ENCODE results near the gene DGCR6L.
"Not testable (repeated sequence)": the region's sequence is repeated elsewhere in the genome, so short reads cannot be mapped to it uniquely, and the experiment has no call there.

Gene DGCR6L

GRCh38 chr22:20356906-20357305 is 37.0 kb upstream of the DGCR6L start:
- not testable (repeated sequence) for H3K9me3 ChIP-seq (ENCODE audit: control insufficient read depth in 1 of 2, low read length in 2 of 2); H3K4me1 ChIP-seq (ENCODE audit: control insufficient read depth in 1 of 2, insufficient read depth in 2 of 2, low read length in 2 of 2); H3K4me3 ChIP-seq (ENCODE audit: low read depth in 1 of 2, low read length in 2 of 2); H3K27me3 ChIP-seq (ENCODE audit: low read depth, low read length); H3K36me3 ChIP-seq (ENCODE audit: control insufficient read depth in 1 of 2, insufficient read depth in 2 of 2, low read length in 2 of 2); H3K27ac ChIP-seq (ENCODE audit: low read length)

GRCh38 chr22:20355939-20356636 is 36.2 kb upstream of the DGCR6L start:
- not testable (repeated sequence) for H3K27me3 ChIP-seq (ENCODE audit: low read depth, low read length); H3K27ac ChIP-seq (ENCODE audit: low read length); H3K4me1 ChIP-seq (ENCODE audit: control insufficient read depth in 1 of 2, insufficient read depth in 2 of 2, low read length in 2 of 2); H3K4me3 ChIP-seq (ENCODE audit: low read depth in 1 of 2, low read length in 2 of 2); H3K9me3 ChIP-seq (ENCODE audit: control insufficient read depth in 1 of 2, low read length in 2 of 2); H3K36me3 ChIP-seq (ENCODE audit: control insufficient read depth in 1 of 2, insufficient read depth in 2 of 2, low read length in 2 of 2)

GRCh38 chr22:20354238-20354975 is 34.5 kb upstream of the DGCR6L start:
- Histone ChIP-seq H3K4me3 (ENCODE audit: low read depth in 1 of 2, low read length in 2 of 2) (no peak overlapping the region), H3K4me1 (ENCODE audit: control insufficient read depth in 1 of 2, insufficient read depth in 2 of 2, low read length in 2 of 2) (no peaks in the 10 kb centered on the region), H3K27me3 (ENCODE audit: low read depth, low read length) (no peaks in the 10 kb centered on the region), H3K27ac (ENCODE audit: low read length) (no peak overlapping the region), H3K9me3 (ENCODE audit: control insufficient read depth in 1 of 2, low read length in 2 of 2) (no peaks in the 10 kb centered on the region), H3K36me3 (ENCODE audit: control insufficient read depth in 1 of 2, insufficient read depth in 2 of 2, low read length in 2 of 2) (no peaks in the 10 kb centered on the region)

- H3K36me3 ChIP-seq (ENCODE audit: control insufficient read depth in 1 of 2, insufficient read depth in 2 of 2, low read length in 2 of 2); H3K4me1 ChIP-seq (ENCODE audit: control insufficient read depth in 1 of 2, insufficient read depth in 2 of 2, low read length in 2 of 2); H3K27ac ChIP-seq (ENCODE audit: low read length); H3K4me3 ChIP-seq (ENCODE audit: low read depth in 1 of 2, low read length in 2 of 2); H3K27me3 ChIP-seq (ENCODE audit: low read depth, low read length); H3K9me3 ChIP-seq (ENCODE audit: control insufficient read depth in 1 of 2, low read length in 2 of 2): not testable (repeated sequence)
Observed at GRCh38 chr22:20352536-20352935, 32.7 kb upstream of the DGCR6L start.

- H3K9me3 ChIP-seq (ENCODE audit: control insufficient read depth in 1 of 2, low read length in 2 of 2); H3K36me3 ChIP-seq (ENCODE audit: control insufficient read depth in 1 of 2, insufficient read depth in 2 of 2, low read length in 2 of 2); H3K4me1 ChIP-seq (ENCODE audit: control insufficient read depth in 1 of 2, insufficient read depth in 2 of 2, low read length in 2 of 2); H3K4me3 ChIP-seq (ENCODE audit: low read depth in 1 of 2, low read length in 2 of 2); H3K27ac ChIP-seq (ENCODE audit: low read length); H3K27me3 ChIP-seq (ENCODE audit: low read depth, low read length): not testable (repeated sequence)
Observed at GRCh38 chr22:20346553-20346952, 26.7 kb upstream of the DGCR6L start.

GRCh38 chr22:20338291-20338690 is 18.4 kb upstream of the DGCR6L start:
- H3K27ac ChIP-seq (ENCODE audit: low read length); H3K27me3 ChIP-seq (ENCODE audit: low read depth, low read length); H3K4me1 ChIP-seq (ENCODE audit: control insufficient read depth in 1 of 2, insufficient read depth in 2 of 2, low read length in 2 of 2); H3K36me3 ChIP-seq (ENCODE audit: control insufficient read depth in 1 of 2, insufficient read depth in 2 of 2, low read length in 2 of 2); H3K4me3 ChIP-seq (ENCODE audit: low read depth in 1 of 2, low read length in 2 of 2); H3K9me3 ChIP-seq (ENCODE audit: control insufficient read depth in 1 of 2, low read length in 2 of 2): not testable (repeated sequence)

GRCh38 chr22:20337807-20338206 is 17.9 kb upstream of the DGCR6L start:
- H3K36me3 ChIP-seq (ENCODE audit: control insufficient read depth in 1 of 2, insufficient read depth in 2 of 2, low read length in 2 of 2); H3K27me3 ChIP-seq (ENCODE audit: low read depth, low read length); H3K27ac ChIP-seq (ENCODE audit: low read length); H3K9me3 ChIP-seq (ENCODE audit: control insufficient read depth in 1 of 2, low read length in 2 of 2); H3K4me3 ChIP-seq (ENCODE audit: low read depth in 1 of 2, low read length in 2 of 2); H3K4me1 ChIP-seq (ENCODE audit: control insufficient read depth in 1 of 2, insufficient read depth in 2 of 2, low read length in 2 of 2): not testable (repeated sequence)

GRCh38 chr22:20336561-20336960 is 16.7 kb upstream of the DGCR6L start:
- H3K27me3 ChIP-seq (ENCODE audit: low read depth, low read length); H3K4me3 ChIP-seq (ENCODE audit: low read depth in 1 of 2, low read length in 2 of 2): not testable (repeated sequence)

GRCh38 chr22:20328569-20328930 is 8.7 kb upstream of the DGCR6L start:
- not testable (repeated sequence) for H3K27me3 ChIP-seq (ENCODE audit: low read depth, low read length); H3K27ac ChIP-seq (ENCODE audit: low read length); H3K4me1 ChIP-seq (ENCODE audit: control insufficient read depth in 1 of 2, insufficient read depth in 2 of 2, low read length in 2 of 2); H3K9me3 ChIP-seq (ENCODE audit: control insufficient read depth in 1 of 2, low read length in 2 of 2); H3K4me3 ChIP-seq (ENCODE audit: low read depth in 1 of 2, low read length in 2 of 2); H3K36me3 ChIP-seq (ENCODE audit: control insufficient read depth in 1 of 2, insufficient read depth in 2 of 2, low read length in 2 of 2)

More at GRCh38 chr22:20336561-20336960, 16.7 kb upstream of the DGCR6L start:
- not testable (repeated sequence) for H3K9me3 ChIP-seq (ENCODE audit: control insufficient read depth in 1 of 2, low read length in 2 of 2); H3K27ac ChIP-seq (ENCODE audit: low read length); H3K36me3 ChIP-seq (ENCODE audit: control insufficient read depth in 1 of 2, insufficient read depth in 2 of 2, low read length in 2 of 2); H3K4me1 ChIP-seq (ENCODE audit: control insufficient read depth in 1 of 2, insufficient read depth in 2 of 2, low read length in 2 of 2)

- not testable (repeated sequence) for H3K27ac ChIP-seq (ENCODE audit: low read length); H3K27me3 ChIP-seq (ENCODE audit: low read depth, low read length); H3K36me3 ChIP-seq (ENCODE audit: control insufficient read depth in 1 of 2, insufficient read depth in 2 of 2, low read length in 2 of 2); H3K9me3 ChIP-seq (ENCODE audit: control insufficient read depth in 1 of 2, low read length in 2 of 2); H3K4me3 ChIP-seq (ENCODE audit: low read depth in 1 of 2, low read length in 2 of 2); H3K4me1 ChIP-seq (ENCODE audit: control insufficient read depth in 1 of 2, insufficient read depth in 2 of 2, low read length in 2 of 2)
Observed at GRCh38 chr22:20325996-20326395, 6.1 kb upstream of the DGCR6L start.

- Histone ChIP-seq H3K4me3 (ENCODE audit: low read depth in 1 of 2, low read length in 2 of 2) (no peak overlapping the region), H3K27ac (ENCODE audit: low read length) (no peak overlapping the region), H3K4me1 (ENCODE audit: control insufficient read depth in 1 of 2, insufficient read depth in 2 of 2, low read length in 2 of 2) (peaks cover 0 to 13% of the 10 kb centered on the region in 2 donors), H3K27me3 (ENCODE audit: low read depth, low read length) (no peaks in the 10 kb centered on the region), H3K36me3 (ENCODE audit: control insufficient read depth in 1 of 2, insufficient read depth in 2 of 2, low read length in 2 of 2) (no peaks in the 10 kb centered on the region), H3K9me3 (ENCODE audit: control insufficient read depth in 1 of 2, low read length in 2 of 2) (no peaks in the 10 kb centered on the region)
Observed at GRCh38 chr22:20324139-20324516, 4.3 kb upstream of the DGCR6L start.

All from muscle layer of duodenum (tissue), 2 donors.